Kidney epithelial cell (primary cell): Measurements from ENCODE around the gene GIPC3. TPM values are rescaled to one million over a fixed set of nuclear protein-coding genes. Genes with fewer than 3 reads are reported as not detected.
A peak's percentile ranks its signal among the peaks of the same experiment; 100 is the strongest.
"Not testable (repeated sequence)": the region's sequence is repeated elsewhere in the genome, so short reads cannot be mapped to it uniquely, and the experiment has no call there.

Source experiments
- DNase-seq: peaks from one replicate; pipeline ENCODE4 v3.0.0-alpha.2; 2010; ENCODE audit warnings: low read depth
- H3K27me3 ChIP-seq: 2 replicates; pipeline ENCODE4 v1.6.0; 2011; ENCODE audit warnings: low read length; ENCODE audit not compliant: control insufficient read depth, insufficient read depth
- H3K36me3 ChIP-seq: 2 replicates; pipeline ENCODE4 v1.5.1; 2011; ENCODE audit warnings: low read length; ENCODE audit not compliant: control insufficient read depth, insufficient read depth
- H3K4me3 ChIP-seq: 2 replicates; pipeline ENCODE4 v1.5.1; 2011; ENCODE audit warnings: low read depth, mild to moderate bottlenecking, control low read depth, low read length
- total RNA-seq: library from RNA; depleted of rRNA; stranded (reverse); fragments of >200 nt; gene quantifications from 2 replicates; pipeline ENCODE4 v1.2.3, GENCODE V29; 2015
- TF ChIP-seq, protein P1 (sequence below): IDR thresholded peaks from 2 replicates; pipeline ENCODE4 v1.5.1; 2011; ENCODE audit warnings: mild to moderate bottlenecking, moderate library complexity, low read length, control low read depth, inconsistent platforms; ENCODE audit not compliant: insufficient read depth, poor library complexity, severe bottlenecking

GIPC3 gene
- total RNA-seq, 1 donor from 2014 or later, result 0.21 TPM

DNA sequence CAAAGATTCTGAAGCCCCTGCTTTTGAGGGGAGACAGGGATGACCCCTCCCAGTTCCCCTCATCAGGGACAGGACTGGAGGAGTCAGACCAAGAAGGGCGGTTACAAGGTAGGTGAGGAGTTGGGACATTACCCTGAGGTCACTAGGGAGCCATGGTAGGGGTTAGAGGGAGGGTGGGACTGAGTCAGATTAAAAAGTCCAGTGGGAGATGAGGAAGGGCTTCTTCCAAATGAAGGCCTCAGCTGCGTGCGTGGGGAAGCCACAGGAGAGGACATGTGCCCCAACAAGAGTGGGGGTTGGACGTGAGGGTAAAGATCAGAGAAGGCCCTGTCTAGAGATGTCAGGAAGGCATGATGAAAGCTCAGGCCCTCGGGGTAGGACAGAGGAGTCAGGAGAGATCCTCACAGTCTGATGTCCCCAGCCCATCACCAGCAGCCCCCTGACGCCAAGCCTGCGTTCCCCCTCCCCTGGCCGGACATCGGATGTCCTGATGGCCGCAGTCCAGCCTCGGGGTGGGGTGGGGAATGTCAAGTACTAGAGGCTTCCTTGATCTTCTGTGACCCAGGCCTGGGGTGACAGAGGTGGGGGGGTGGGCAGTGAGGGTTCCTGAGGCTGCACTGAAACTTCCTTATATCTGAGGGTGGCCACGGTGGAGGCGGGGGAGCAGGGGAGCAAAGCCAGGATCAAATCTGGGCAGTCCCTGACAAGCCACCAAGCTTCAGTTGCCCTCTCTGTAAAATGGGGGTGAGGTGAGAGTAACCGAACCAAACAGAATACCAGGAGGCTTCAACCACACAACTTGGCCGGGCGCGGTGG, 21.4 kb upstream of the GIPC3 start:
- no peak for DNase-seq
- no peak overlapping the region for H3K4me3 ChIP-seq
- H3K36me3 ChIP-seq, result no peaks in the 10 kb centered on the region
- TF ChIP-seq, protein P1, sequence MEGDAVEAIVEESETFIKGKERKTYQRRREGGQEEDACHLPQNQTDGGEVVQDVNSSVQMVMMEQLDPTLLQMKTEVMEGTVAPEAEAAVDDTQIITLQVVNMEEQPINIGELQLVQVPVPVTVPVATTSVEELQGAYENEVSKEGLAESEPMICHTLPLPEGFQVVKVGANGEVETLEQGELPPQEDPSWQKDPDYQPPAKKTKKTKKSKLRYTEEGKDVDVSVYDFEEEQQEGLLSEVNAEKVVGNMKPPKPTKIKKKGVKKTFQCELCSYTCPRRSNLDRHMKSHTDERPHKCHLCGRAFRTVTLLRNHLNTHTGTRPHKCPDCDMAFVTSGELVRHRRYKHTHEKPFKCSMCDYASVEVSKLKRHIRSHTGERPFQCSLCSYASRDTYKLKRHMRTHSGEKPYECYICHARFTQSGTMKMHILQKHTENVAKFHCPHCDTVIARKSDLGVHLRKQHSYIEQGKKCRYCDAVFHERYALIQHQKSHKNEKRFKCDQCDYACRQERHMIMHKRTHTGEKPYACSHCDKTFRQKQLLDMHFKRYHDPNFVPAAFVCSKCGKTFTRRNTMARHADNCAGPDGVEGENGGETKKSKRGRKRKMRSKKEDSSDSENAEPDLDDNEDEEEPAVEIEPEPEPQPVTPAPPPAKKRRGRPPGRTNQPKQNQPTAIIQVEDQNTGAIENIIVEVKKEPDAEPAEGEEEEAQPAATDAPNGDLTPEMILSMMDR, result no peak
- no peaks in the 10 kb centered on the region for H3K27me3 ChIP-seq

DNA sequence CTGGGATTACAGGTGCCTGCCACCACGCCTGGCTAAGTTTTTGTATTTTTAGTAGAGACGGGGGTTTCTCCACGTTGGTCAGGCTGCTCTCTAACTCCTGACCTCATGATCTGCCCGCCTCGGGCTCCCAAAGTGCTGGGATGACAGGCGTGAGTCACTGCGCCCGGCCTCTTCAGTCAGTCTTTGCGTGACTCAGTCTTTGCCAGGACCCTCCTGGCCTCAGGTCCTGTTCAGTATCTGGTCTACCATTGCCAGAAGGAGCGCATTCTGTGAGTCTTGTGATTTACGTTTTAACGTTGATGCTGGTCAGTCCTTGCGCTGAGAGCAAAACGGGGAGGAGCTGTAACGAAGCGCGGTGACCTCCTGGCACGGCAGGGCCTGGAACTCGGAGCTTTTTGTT, 20.1 kb upstream of the GIPC3 start:
- DNase-seq, result peak; percentile 41
- TF ChIP-seq, protein P1, result no peak
- Histone ChIP-seq H3K36me3 (no peaks in the 10 kb centered on the region), H3K27me3 (no peaks in the 10 kb centered on the region), H3K4me3 (no peak overlapping the region)

DNA sequence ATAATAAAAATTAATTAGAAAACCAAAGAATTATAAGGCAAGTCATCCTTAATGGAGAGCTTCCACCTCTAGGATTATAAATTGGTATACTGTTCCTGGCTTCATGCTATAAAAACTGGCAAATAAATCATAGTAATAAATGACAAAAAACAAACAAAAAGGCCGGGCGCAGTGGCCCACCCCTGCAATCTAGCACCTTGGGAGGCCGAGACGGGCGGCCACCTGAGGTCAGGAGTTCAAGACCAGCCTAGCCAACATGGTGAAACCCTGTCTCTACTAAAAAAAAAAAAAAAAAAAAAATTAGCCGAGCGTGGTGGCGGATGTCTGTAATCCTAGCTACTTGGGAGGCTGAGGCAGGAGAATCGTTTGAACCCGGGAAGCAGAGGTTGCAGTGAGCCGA, 15.2 kb upstream of the GIPC3 start:
- not testable (repeated sequence) for H3K4me3 ChIP-seq, DNase-seq, H3K27me3 ChIP-seq, H3K36me3 ChIP-seq

DNA sequence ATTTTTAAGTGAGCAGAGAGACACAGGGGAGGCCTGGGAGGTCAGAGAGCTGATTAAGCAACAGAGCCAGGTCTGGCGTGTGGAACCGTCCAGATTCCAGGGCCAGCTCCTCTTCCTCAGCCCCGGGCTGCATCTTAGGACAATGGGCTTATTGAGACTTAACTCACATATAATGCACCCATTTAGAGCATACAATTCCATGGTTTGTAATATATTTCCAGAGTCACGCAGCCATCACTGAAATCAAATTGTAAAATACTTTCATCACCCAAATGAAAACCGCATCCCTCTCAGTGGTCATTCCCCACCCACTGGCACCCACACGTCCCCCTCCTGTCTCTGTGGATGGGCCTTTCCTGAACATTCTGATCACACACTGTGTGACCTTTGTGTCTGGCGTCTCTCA, 14.7 kb upstream of the GIPC3 start:
- Histone ChIP-seq H3K27me3 (no peaks in the 10 kb centered on the region), H3K36me3 (no peaks in the 10 kb centered on the region), H3K4me3 (no peak overlapping the region)
- TF ChIP-seq, protein P1, result no peak
- no peak for DNase-seq

DNA sequence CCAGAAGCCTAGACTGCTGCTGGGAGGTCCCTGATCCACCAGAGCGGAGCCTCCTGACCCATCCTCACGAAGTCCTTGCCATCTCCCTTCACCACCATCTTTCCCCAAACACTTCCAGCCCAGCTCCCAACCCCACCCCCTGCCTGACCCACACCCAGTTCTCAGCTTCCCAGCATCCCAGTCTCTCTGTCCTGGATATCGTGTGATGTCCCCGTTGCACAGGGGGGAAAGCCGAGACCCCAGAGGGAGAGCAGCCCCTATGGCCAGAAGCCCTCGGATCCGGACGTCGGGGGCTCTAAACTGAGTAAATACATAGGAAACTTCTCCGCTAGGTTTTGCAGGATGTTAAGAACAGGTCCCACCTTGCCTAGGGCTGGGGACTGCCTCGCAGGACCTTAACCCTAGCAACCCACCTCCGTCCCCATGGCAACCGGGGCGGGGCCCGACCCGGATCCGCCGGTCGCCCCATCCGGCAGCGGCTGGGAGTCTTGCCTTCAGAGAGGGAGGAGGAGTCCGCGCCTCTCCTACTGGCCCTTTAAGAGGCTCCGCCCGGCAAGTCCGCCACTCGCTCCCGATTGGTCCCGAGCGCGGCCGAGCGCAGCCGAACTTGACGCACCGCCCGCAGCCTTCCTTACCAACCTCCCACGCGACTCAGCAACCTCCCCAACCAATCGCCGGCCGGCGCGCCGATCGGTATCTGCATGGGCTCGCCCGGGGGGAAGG, 13.0 kb upstream of the GIPC3 start:
- DNase-seq, result peak; percentile 98
- Histone ChIP-seq H3K27me3 (no peaks in the 10 kb centered on the region), H3K36me3 (no peaks in the 10 kb centered on the region), H3K4me3 (peak overlapping the region; percentile 41)
- TF ChIP-seq, protein P1, result no peak

DNA sequence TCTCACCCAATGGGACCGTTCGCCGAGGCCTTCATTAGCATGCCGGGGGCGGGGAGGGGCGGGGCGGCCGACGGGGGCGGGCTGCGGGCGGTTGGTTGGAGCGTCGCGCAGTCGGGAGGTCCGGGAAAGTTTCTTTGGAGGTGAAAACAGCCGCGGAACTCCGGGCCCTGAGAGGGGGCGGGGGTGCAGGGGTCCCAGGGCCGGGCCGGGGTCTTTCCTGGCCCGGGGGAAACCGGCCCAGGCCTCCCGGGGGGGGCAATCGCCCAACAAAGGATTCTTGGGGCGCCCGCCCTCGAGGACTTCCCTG, 12.5 kb upstream of the GIPC3 start, which contains the start of gene HMG20B:
Gene HMG20B, plus strand, starts transcription at position 90 of the 307 bp plus-strand sequence. CDS start 366 bp downstream, outside the sequence.
- DNase-seq, result no peak
- H3K27me3 ChIP-seq, result no peaks in the 10 kb centered on the region
- H3K4me3 ChIP-seq, result peak within 1 kb of the TSS; percentile 77
- no peaks in the 10 kb centered on the region for H3K36me3 ChIP-seq
- TF ChIP-seq, protein P1, result no peak
